Karpas-422 (cell line): ENCODE results near the gene RIPK3. TPM values are rescaled to one million over a fixed set of nuclear protein-coding genes. Genes with fewer than 3 reads are reported as not detected.
"Not testable (repeated sequence)": the region's sequence is repeated elsewhere in the genome, so short reads cannot be mapped to it uniquely, and the experiment has no call there.

Experiments used
- DNase-seq: peaks from one replicate; pipeline ENCODE4 v3.0.0-alpha.2; 2015
- H2AFZ ChIP-seq: fragments of 200-600 bp; sonication (generic); 2 replicates; pipeline ENCODE4 v1.6.1; 2014; ENCODE audit warnings: antibody characterized with exemption, low read length, mixed read lengths
- H3K27ac ChIP-seq: fragments of 200-600 bp; sonication (generic); 2 replicates; pipeline ENCODE4 v1.5.1; 2014; ENCODE audit warnings: mild to moderate bottlenecking, low read length, moderate library complexity
- H3K27me3 ChIP-seq: fragments of 200-600 bp; sonication (generic); 2 replicates; pipeline ENCODE4 v1.6.1; 2014; ENCODE audit warnings: low read length, mixed read lengths
- H3K36me3 ChIP-seq: fragments of 200-600 bp; sonication (generic); 2 replicates; pipeline ENCODE4 v1.6.1; 2014; ENCODE audit warnings: low read length, mixed read lengths; ENCODE audit not compliant: insufficient read depth
- H3K4me1 ChIP-seq: fragments of 200-600 bp; sonication (generic); 2 replicates; pipeline ENCODE4 v1.6.1; 2014; ENCODE audit warnings: mild to moderate bottlenecking, low read length, mixed read lengths
- H3K4me2 ChIP-seq: fragments of 200-600 bp; sonication (generic); 2 replicates; pipeline ENCODE4 v1.6.1; 2014; ENCODE audit warnings: low read length, low read depth, mild to moderate bottlenecking; ENCODE audit not compliant: poor library complexity, severe bottlenecking
- H3K4me3 ChIP-seq: fragments of 200-600 bp; sonication (generic); 2 replicates; pipeline ENCODE4 v1.5.1; 2014; ENCODE audit warnings: mild to moderate bottlenecking, antibody characterized with exemption, low read length, mixed read lengths
- H3K79me2 ChIP-seq: fragments of 200-600 bp; sonication (generic); 2 replicates; pipeline ENCODE4 v1.6.1; 2014; ENCODE audit warnings: mild to moderate bottlenecking, low read length, mixed read lengths
- H3K9ac ChIP-seq: fragments of 200-600 bp; sonication (generic); 2 replicates; pipeline ENCODE4 v1.6.0; 2014; ENCODE audit warnings: low read length
- H3K9me2 ChIP-seq: fragments of 200-600 bp; sonication (generic), shearing (Covaris generic); replicated peaks from 2 replicates; pipeline ENCODE4 v1.6.0; 2014; ENCODE audit warnings: mild to moderate bottlenecking, low read length, moderate library complexity; ENCODE audit not compliant: insufficient read depth
- H3K9me3 ChIP-seq: fragments of 300-700, 200-600 bp; sonication (generic); 2 replicates; pipeline ENCODE4 v1.6.1; 2014; ENCODE audit warnings: low read length, mixed read lengths
- H4K20me1 ChIP-seq: fragments of 200-600 bp; sonication (generic); 2 replicates; pipeline ENCODE4 v1.6.1; 2014; ENCODE audit warnings: mild to moderate bottlenecking, antibody characterized with exemption, low read length, low read depth; ENCODE audit not compliant: insufficient read depth
- total RNA-seq: library from RNA; depleted of rRNA; stranded (reverse); fragments of >200 nt; shearing (Covaris generic); gene quantifications from 2 replicates; pipeline ENCODE4 v1.2.3, GENCODE V29; 2014; ENCODE audit warnings: low replicate concordance

The RIPK3 gene
- total RNA-seq, 1 experiment from 2014 or later, result 2.3 TPM

DNA sequence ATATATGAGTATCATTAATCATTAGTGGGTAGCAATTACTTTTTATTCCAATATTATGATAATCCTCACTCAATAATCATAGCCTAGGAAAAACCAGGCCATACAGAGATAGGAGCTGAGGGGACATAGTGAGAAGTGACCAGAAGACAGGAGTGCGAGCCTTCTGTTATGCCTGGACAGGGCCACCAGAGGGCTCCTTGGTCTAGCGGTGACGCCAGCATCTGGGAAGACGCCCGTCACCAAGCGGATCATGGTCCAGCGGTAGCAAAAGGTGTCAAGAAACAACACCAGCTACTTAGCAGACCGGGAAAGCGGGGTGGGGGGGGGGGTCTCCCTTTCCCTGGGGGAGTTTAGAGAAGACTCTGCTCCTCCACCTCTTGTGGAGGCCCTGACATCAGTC, 11.9 kb downstream of the RIPK3 start:
- H3K9ac ChIP-seq, H3K9me3 ChIP-seq, H3K9me2 ChIP-seq, H3K79me2 ChIP-seq, H3K27me3 ChIP-seq, H3K4me2 ChIP-seq, DNase-seq, H3K36me3 ChIP-seq, H4K20me1 ChIP-seq, H3K27ac ChIP-seq, H2AFZ ChIP-seq, H3K4me3 ChIP-seq: not testable (repeated sequence)
- H3K4me1 ChIP-seq, result peaks cover 10% of the 10 kb centered on the region

DNA sequence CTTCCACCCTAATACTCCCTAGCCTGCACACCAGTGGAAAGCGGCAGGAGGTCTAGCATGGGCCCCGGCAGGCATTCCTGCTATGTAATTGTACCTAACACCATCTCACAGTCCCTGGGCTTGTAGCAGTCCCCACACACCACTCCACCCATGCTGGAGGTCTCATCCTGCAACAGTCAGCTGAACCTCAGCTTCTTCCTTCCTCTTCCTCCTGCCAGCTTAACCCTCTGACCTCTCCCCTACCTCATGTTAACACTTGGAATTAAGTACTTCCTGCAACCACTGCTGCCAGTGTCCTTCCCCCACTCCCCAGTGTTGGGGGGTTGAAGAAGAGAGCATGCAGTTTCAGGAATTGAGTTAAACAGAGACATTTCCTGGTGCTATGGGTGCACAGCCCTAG, 12.5 kb downstream of the RIPK3 start:
- no peaks in the 10 kb centered on the region for H3K9me2 ChIP-seq
- no peak overlapping the region for H3K4me2 ChIP-seq
- H3K36me3 ChIP-seq, result no peaks in the 10 kb centered on the region
- H3K9ac ChIP-seq, result no peak overlapping the region
- no peak overlapping the region for H3K27ac ChIP-seq
- no peaks in the 10 kb centered on the region for H3K79me2 ChIP-seq
- H3K4me3 ChIP-seq, result no peak overlapping the region
- no peaks in the 10 kb centered on the region for H3K9me3 ChIP-seq
- H3K4me1 ChIP-seq, result peaks cover 6% of the 10 kb centered on the region
- H4K20me1 ChIP-seq, result no peaks in the 10 kb centered on the region
- DNase-seq, result no peak
- 0 out of 2 replicates have a peak overlapping the region, but pooled peaks have one; percentile 13 for H2AFZ ChIP-seq
- H3K27me3 ChIP-seq, result no peaks in the 10 kb centered on the region

DNA sequence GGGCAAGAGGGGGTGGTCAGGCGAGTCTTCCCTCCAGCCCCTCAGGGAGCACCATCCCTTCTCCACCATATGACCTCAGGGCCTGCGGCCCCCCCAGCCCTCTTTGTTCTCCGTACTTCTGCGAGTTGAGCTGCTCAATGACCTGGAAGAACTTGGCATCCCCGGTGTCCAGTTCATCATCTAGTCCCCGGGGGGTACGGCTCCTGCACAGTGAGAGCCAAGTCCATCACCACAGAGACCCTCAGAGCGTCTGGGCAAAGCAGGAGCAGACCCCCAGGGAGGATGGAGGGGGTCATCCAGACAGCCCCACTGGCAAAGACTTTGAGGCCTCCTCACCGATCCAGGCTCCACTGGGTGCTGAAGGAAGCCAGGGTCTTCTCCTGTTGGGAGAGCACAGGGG, 13.8 kb downstream of the RIPK3 start:
- no peaks in the 10 kb centered on the region for H3K9me2 ChIP-seq
- no peak overlapping the region for H3K9ac ChIP-seq
- H3K4me2 ChIP-seq, result no peak overlapping the region
- H4K20me1 ChIP-seq, result no peaks in the 10 kb centered on the region
- H3K9me3 ChIP-seq, result no peaks in the 10 kb centered on the region
- no peaks in the 10 kb centered on the region for H3K79me2 ChIP-seq
- no peak overlapping the region for H3K4me3 ChIP-seq
- H3K4me1 ChIP-seq, result no peaks in the 10 kb centered on the region
- no peak overlapping the region for H2AFZ ChIP-seq
- H3K27ac ChIP-seq, result no peak overlapping the region
- H3K27me3 ChIP-seq, result no peaks in the 10 kb centered on the region
- H3K36me3 ChIP-seq, result no peaks in the 10 kb centered on the region
- DNase-seq, result no peak

DNA sequence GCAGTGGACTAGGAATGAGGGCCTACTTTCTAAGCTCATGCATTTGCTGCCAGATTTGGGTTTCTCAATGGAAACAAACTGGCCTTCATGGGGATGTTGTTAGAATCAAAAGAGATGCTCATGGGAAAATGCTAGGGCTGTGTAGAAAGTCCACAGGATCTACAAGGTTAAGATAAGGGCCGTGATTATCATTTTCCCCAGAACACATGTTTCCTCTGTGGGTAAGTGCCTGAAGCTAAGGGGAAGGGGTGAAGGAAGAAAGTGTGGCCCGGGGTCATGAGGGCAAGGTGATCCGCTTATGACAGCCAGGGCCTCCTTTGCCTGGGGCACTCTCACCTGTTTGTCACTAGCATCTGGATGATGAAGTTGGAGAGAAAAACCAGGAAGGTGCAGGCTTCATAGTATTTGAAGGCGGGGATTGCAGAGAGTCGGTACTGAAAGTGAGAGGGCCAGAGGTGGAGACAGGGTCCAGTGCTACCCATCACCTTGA, 14.7 kb downstream of the RIPK3 start:
- H2AFZ ChIP-seq, result no peak overlapping the region
- H3K27ac ChIP-seq, result no peak overlapping the region
- H3K4me2 ChIP-seq, result no peak overlapping the region
- no peaks in the 10 kb centered on the region for H3K36me3 ChIP-seq
- H3K9me3 ChIP-seq, result no peaks in the 10 kb centered on the region
- no peak for DNase-seq
- no peak overlapping the region for H3K4me3 ChIP-seq
- H3K27me3 ChIP-seq, result no peaks in the 10 kb centered on the region
- no peaks in the 10 kb centered on the region for H3K4me1 ChIP-seq
- no peak overlapping the region for H3K9ac ChIP-seq
- no peaks in the 10 kb centered on the region for H3K9me2 ChIP-seq
- no peaks in the 10 kb centered on the region for H3K79me2 ChIP-seq
- H4K20me1 ChIP-seq, result no peaks in the 10 kb centered on the region

- Histone ChIP-seq H3K9me2 (no peaks in the 10 kb centered on the region), H3K9ac (no peak overlapping the region), H3K27ac (no peak overlapping the region), H3K4me3 (no peak overlapping the region), H3K27me3 (no peaks in the 10 kb centered on the region), H2AFZ (no peak overlapping the region), H3K79me2 (no peaks in the 10 kb centered on the region), H4K20me1 (no peaks in the 10 kb centered on the region), H3K4me1 (no peaks in the 10 kb centered on the region), H3K9me3 (no peaks in the 10 kb centered on the region), H3K36me3 (no peaks in the 10 kb centered on the region), H3K4me2 (no peak overlapping the region)
- no peak for DNase-seq
Measured at GRCh38 chr14:24324024-24324423, 15.8 kb downstream of the RIPK3 start.

DNA sequence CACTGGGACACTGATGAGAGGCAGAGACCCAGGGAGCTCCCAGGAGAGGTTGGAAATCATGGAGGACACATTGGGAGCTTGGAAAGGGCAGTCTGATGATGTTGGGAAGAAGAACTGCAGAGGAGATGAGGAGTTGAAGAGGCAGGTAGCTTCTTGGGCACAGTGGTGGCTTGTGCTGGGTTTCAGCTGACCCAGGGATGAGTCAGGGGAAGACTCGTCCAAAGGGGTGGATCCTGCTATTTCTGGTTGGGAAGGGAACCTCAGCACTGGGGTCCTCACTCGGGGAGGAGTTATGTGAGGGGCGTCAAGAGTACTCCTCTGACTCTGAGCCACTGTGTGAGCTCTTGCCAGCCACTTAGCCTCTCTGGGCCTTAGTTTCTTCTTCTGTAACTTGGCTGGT, 16.4 kb downstream of the RIPK3 start:
- H3K27me3 ChIP-seq, result no peaks in the 10 kb centered on the region
- H3K9me2 ChIP-seq, result no peaks in the 10 kb centered on the region
- H4K20me1 ChIP-seq, result no peaks in the 10 kb centered on the region
- no peak overlapping the region for H3K27ac ChIP-seq
- DNase-seq, result no peak
- no peaks in the 10 kb centered on the region for H3K79me2 ChIP-seq
- no peak overlapping the region for H3K4me3 ChIP-seq
- no peaks in the 10 kb centered on the region for H3K4me1 ChIP-seq
- H3K9ac ChIP-seq, result no peak overlapping the region
- H2AFZ ChIP-seq, result no peak overlapping the region
- no peaks in the 10 kb centered on the region for H3K36me3 ChIP-seq
- no peaks in the 10 kb centered on the region for H3K9me3 ChIP-seq
- H3K4me2 ChIP-seq, result no peak overlapping the region

- peaks cover 3% of the 10 kb centered on the region; the same call in 1 of the 2 replicates for H4K20me1 ChIP-seq
Measured at GRCh38 chr14:24322672-24323071, 17.1 kb downstream of the RIPK3 start.

GRCh38 chr14:24321212-24321975, 18.4 kb downstream of the RIPK3 start:
- Histone ChIP-seq H3K36me3 (no peaks in the 10 kb centered on the region), H3K79me2 (no peaks in the 10 kb centered on the region), H3K27me3 (no peaks in the 10 kb centered on the region), H2AFZ (no peak overlapping the region), H3K4me3 (no peak overlapping the region), H3K9me2 (no peaks in the 10 kb centered on the region), H3K9me3 (no peaks in the 10 kb centered on the region), H4K20me1 (peaks cover 8% of the 10 kb centered on the region; the same call in 1 of the 2 replicates), H3K4me2 (no peak overlapping the region), H3K27ac (no peak overlapping the region), H3K9ac (no peak overlapping the region), H3K4me1 (no peaks in the 10 kb centered on the region)
- DNase-seq, result no peak

More at GRCh38 chr14:24322672-24323071, 17.1 kb downstream of the RIPK3 start:
- Histone ChIP-seq H3K4me1 (no peaks in the 10 kb centered on the region), H3K4me2 (no peak overlapping the region), H3K4me3 (no peak overlapping the region), H3K36me3 (no peaks in the 10 kb centered on the region), H3K9me2 (no peaks in the 10 kb centered on the region), H3K9me3 (no peaks in the 10 kb centered on the region), H3K27ac (no peak overlapping the region), H3K27me3 (no peaks in the 10 kb centered on the region), H2AFZ (no peak overlapping the region), H3K79me2 (no peaks in the 10 kb centered on the region), H3K9ac (no peak overlapping the region)
- DNase-seq, result no peak
